Measurements from ENCODE around the gene EMX2.
"Not testable (repeated sequence)": the region's sequence is repeated elsewhere in the genome, so short reads cannot be mapped to it uniquely, and the experiment has no call there.

EMX2 gene

DNA sequence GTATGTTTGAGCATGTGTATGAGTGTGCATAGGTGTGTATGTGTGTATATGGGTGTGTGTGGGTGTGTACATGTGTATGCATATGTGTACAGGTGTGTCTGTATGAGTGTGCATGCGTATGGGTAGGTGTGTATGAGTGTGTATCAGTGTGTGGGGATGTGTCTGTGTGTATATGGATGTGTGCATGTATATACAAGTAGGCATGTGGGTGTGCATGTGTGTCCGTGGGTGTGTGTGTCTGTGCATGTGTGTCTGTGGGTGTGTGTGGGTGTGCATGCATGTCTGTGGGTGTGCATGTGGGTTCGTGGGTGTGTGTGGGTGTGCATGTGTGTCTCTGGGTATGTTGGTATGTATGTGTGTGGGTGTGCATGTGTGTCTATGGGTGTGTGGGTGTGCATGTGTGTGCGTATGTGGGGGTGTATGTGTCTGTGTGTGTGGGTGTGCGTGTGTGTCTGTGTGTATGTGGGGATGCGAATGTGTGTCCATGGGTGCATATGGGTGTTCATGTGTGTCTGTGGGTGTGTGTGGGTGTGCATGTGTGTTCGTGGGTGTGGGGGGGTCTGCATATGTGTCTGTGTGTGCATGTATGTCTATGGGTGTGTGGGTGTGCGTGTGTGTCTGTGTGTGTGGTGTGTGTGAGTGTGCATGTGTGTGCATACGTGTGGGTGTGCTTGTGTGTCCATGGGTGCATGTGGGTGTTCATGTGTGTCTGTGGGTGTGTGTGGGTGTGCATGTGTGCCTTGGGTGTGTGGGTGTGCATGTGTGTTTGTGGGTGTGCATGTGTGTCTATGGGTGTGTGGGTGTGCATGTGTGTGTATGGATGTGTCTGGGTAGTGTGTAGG, 20.6 kb downstream of the EMX2 start:
- no peak for DNase-seq

GRCh38 chr10:117563780-117564179, 21.2 kb downstream of the EMX2 start:
- no peak for DNase-seq

DNA sequence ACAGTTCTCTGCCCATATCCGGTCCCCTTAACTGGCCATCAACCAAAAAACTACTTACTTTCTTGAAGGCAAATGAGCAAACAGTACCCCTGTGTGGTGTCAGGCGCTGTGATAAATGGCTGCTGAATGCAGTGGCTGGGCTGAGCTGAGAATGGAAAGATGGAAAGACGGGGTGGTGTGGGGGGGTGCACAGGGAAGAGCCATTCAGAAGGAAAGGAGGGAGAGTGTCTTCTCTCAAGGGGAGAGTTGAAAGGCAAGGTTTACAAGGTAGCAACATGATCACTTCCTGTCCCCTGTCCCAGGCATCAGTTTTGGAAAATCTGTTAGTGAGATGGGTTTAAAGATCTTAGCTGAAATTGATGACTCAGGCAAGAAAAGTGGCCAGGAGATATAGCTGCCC, 22.5 kb downstream of the EMX2 start:
- no peak for DNase-seq

GRCh38 chr10:117568334-117568733, 25.8 kb downstream of the EMX2 start:
- no peak for DNase-seq

DNA sequence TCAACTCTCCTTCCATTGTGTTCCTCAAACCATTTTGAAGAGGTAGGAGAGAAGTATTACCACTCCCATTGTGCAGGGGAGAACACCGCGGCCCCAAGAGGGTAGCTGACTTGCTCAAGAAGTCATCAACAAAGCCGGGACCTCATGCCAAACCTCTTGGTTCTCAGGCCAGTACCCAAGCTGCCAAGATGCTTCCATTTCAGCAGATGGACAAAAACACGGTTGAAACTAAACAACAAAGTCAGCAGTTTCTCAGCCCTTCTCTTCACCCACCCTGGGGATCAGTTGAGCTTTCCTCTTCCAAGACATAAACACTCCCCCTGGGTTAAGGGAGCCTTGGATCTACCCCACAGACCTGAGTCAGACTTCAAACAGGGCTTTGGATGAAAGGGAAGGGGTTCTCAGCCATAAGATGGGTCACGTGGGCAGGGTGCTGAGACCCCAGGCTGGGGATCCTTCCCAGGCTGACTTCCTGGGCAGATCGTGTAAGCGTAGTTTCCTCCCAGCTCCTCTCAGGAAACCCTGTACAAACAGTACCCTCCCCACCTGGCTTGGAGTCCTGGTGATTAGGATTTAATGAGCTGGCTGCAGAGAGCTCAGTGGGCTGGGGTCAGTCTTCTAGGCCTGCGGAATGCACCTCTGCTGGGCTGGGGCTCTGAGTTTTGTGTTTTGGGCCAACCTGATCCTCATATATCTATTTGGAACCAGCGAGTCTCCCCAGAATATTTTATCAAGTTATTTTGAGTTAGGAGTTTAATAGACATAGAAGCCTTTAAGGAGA, 27.3 kb downstream of the EMX2 start:
- DNase-seq, result no peak

- no peak for DNase-seq
These were observed 28.3 kb downstream of the EMX2 start for GRCh38 chr10:117570880-117571279.

DNA sequence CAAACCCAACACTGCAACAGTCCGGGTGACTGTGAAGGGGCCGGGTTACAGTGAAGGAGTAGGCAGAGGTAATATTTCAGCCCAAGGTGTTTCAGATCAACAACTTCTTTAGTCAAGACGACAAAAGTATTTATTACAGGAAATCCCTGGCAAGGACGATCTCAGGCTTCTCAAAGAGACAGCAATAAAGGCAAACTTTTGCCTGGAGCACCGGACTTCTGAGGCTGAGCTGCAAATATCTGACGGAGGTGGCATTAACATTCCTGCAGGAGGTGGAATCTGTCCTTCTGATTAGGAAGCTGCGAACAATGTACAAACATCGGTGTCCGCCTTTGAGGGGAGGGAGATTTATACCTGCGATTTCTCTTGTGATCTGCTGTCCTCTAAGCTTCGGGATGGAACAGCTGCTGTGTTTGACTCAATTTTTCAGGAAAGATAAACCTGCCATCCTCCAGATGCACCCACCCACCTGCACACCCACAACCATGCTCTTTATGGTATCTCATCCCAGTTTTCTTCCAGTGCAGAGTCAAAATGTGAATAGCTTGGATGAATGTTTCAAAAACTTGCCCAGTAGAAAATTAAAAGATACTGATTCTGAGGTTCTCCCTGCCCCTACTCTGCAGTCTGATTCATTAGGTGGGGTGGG, 32.1 kb downstream of the EMX2 start:
- no peak for DNase-seq

GRCh38 chr10:117578490-117578889, 35.9 kb downstream of the EMX2 start:
- DNase-seq, result no peak

- no peak for DNase-seq
These were observed 36.5 kb downstream of the EMX2 start for GRCh38 chr10:117578999-117579590.

DNA sequence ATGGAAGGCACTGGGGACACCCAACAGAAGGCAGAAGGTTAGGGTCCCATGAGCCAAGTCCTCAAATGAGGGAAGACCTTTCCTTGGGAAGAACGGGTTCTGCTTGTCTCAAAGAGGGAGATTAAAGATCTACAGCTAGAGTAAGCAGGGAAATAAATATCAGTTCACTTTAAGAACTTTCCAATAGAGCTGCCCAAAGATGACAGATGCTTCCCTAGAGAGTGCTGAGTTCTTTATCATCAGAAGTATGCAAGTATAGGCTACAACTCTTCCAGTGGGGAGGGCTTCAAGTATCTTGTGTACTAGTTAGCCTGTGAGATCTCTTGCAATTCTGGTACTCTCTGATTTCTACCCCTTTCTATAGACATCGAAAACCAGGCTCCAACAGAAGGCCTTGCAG, 39.4 kb downstream of the EMX2 start:
- no peak for DNase-seq

DNA sequence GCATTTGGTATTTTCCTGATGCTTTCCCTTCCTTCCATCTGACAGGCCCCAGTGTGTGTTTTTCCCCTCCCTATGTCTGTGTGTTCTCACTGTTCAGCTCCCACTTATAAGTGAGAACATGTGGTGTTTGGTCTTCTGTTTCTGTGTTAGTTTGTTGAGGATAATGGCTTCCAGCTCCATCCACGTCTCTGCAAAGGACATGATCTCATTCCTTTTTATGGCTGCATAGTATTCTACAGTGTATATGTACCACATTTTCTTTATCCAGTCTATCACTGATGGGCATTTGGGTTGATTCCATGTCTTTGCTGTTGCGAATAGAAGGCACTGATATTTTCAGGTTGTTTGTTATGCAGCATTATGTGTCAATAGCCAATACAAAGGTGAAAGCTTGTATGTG, 42.3 kb downstream of the EMX2 start:
- not testable (repeated sequence) for DNase-seq

DNA sequence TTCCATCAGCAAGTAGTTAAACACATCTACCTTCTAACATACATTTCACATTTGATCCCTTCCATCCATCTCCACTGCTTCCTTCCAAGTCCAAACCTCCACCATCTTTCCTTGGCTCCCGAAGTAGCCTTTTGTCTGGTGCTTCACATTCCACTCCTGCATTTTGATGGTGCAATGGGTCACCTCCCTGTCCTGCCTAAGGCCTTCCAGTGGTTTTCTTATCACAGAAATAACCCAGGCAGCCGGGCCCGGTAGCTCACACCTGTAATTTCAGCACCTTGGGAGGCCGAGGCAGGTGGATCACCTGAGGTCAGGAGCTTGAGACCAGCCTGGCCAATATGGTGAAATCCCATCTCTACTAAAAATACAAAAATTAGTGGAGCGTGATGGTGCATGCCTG, 44.5 kb downstream of the EMX2 start:
- no peak for DNase-seq

- DNase-seq, result no peak
These were observed 47.7 kb downstream of the EMX2 start for GRCh38 chr10:117590101-117590875.

DNA sequence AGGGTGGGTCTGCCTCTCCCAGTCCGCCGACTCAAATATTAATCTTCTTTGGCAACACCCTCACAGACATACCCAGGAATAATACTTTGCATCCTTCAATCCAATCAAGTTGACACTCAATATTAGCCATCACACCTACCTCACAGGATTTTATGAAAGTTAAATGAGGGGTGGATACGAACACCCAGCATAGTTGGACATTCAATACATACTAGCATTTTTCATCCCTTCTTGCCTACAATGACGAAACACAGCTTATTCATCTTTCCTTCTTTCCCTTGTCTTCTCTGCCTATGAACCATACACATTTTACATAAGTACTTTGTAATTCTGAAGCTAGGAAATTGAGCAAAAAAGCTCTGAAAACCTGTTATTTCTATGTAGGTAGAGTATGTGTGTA, 48.5 kb downstream of the EMX2 start:
- DNase-seq, result no peak

- DNase-seq, result no peak
These were observed 52.2 kb downstream of the EMX2 start for GRCh38 chr10:117594722-117595121.

DNA sequence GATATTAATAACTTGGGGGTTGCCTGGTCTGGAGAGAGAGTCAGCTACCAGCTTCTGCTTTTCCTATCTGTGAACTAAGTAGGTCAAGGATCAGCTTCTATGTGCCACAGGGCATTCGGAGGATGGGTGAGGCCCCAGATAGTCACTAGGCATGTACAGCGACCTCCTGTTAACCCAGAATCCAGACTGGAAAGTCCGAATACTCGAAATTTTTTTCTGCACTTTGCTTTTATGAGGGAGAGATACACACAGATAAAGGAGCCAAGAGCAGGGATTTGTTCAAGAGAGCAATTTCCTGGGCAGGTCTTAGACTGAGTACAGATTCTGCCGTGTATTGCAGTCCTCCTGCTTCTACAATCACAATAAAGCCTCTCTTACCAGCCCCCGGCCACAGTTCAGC, 54.2 kb downstream of the EMX2 start:
- no peak for DNase-seq

- no peak for DNase-seq
These were observed 54.7 kb downstream of the EMX2 start for GRCh38 chr10:117597216-117597615.
